Adrenal gland (tissue), 5 donors: ENCODE results near the gene CHD9.

Source experiments
- CTCF ChIP-seq, 6 experiments: fragments of 450-650 bp in 4 of 6; fragments of 200-600 bp in 2 of 6; sonication (generic) in 1 of 6; IDR thresholded peaks; 1 replicate in 5 of 6; 2 replicates in 1 of 6; pipeline versions ENCODE4 v1.5.1 to v1.8.0; 2016 to 2021; ENCODE audit warnings: antibody characterized with exemption in 6 of 6, mild to moderate bottlenecking in 2 of 6, moderate library complexity in 1 of 6
- POLR2A ChIP-seq, 2 donors: fragments of 450-650 bp; IDR thresholded peaks; one replicate each; pipeline ENCODE4 v1.6.1; 2017; ENCODE audit warnings: antibody characterized with exemption in 2 of 2, mild to moderate bottlenecking in 2 of 2, moderate library complexity in 1 of 2
- donor health status: DM: no; HTN: no; CAD: no.

GRCh38 chr16:53357955-53358354 is 303.2 kb downstream of the CHD9 start:
- TF ChIP-seq POLR2A (IDR thresholded peaks at IDR 0.05) (no peak), CTCF (IDR thresholded peaks at IDR 0.05) (no peak)
